Measurements from ENCODE around the gene TMEM185B.

- TF ChIP-seq POLR2AphosphoS5 (IDR thresholded peaks at IDR 0.05): no peak
- no peak for TF ChIP-seq CTCF (IDR thresholded peaks at IDR 0.05)
- TF ChIP-seq POLR2A (IDR thresholded peaks at IDR 0.05): no peak
Measured at GRCh38 chr2:120229341-120229740, 6.1 kb upstream of the TMEM185B start.
